ENCODE data around the gene PCNA.
A peak's percentile ranks its signal among the peaks of the same experiment; 100 is the strongest.
"Not testable (repeated sequence)": the region's sequence is repeated elsewhere in the genome, so short reads cannot be mapped to it uniquely, and the experiment has no call there.

PCNA gene

GRCh38 chr20:5100684-5101347, 18.9 kb downstream of the PCNA start:
- peak; percentile 80 for TF ChIP-seq CTCF (IDR thresholded peaks at IDR 0.05; ENCODE audit: insufficient read depth, low read depth, low read length, missing control alignments)
- H3K4me3 ChIP-seq (ENCODE audit: low read length) = no peak overlapping the region
- peak; percentile 73 for DNase-seq (ENCODE audit: low read depth)

DNA sequence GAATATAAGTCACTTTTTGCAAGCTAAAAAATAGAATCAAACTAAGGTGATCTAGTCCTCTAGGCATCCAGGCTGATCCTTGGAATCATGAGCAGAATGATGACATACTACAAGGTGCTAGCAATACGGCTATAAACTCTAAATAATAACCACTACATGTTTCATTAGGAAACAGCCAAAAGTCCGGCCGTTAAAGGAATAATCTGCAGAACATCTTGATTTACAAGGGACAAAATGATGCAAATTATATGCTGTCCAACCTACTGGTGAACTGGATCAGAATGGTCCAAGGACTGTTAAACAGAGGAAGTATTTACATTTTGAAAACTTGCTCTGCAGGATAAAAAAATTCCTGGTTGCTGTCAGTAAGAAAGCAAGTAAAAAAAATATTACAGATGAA, 19.8 kb downstream of the PCNA start:
- DNase-seq (ENCODE audit: low read depth); H3K4me3 ChIP-seq (ENCODE audit: low read length): not testable (repeated sequence)

- not testable (repeated sequence) for DNase-seq (ENCODE audit: low read depth); H3K4me3 ChIP-seq (ENCODE audit: low read length)
These were observed 20.7 kb downstream of the PCNA start for GRCh38 chr20:5099009-5099408.

- no peak overlapping the region for H3K4me3 ChIP-seq (ENCODE audit: low read length)
- DNase-seq (ENCODE audit: low read depth) = no peak
- no peak for TF ChIP-seq CTCF (IDR thresholded peaks at IDR 0.05; ENCODE audit: insufficient read depth, low read depth, low read length, missing control alignments)
These were observed 23.3 kb downstream of the PCNA start for GRCh38 chr20:5096463-5096862.

DNA sequence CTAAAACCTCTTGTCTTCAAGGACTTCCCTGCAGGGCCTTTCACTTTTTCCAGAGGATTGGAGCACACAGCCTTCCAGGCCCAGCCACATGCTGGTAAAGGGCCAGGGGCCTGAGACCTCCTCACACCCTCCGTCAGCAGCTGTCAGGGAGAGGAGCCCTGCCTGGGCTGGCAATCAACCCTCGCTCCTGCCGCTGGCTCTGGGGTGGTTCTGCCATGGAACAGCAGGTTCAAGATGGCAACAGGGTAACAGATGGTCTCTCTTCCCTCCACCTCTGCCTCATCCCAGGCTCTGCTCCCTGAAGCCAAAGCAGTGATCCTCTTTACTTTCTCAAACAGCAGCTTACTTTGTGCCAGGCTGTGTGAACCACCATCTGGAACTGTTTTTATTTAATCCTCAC, 23.8 kb downstream of the PCNA start:
- no peak for DNase-seq (ENCODE audit: low read depth)
- no peak for TF ChIP-seq CTCF (IDR thresholded peaks at IDR 0.05; ENCODE audit: insufficient read depth, low read depth, low read length, missing control alignments)
- no peak overlapping the region for H3K4me3 ChIP-seq (ENCODE audit: low read length)

DNA sequence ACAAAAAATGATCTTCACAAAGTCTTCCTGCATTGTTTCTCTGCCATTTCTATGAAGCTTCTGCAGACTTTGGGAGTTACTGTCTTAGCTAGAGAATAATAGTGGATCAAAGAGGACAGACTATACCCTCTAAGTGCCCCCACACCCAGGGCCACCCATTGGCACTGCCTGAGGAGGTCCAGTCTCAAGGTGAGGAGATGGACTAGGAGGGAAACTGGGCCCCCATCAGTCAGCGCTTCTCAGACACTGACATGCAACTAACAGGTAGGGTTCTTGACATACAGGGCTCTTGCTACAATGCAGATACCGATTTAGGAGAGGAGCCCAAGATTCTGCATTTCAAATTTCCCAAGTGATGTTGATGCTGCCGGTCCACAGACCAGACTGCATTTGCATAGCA, 24.3 kb downstream of the PCNA start:
- H3K4me3 ChIP-seq (ENCODE audit: low read length) = no peak overlapping the region
- DNase-seq (ENCODE audit: low read depth) = no peak
- TF ChIP-seq CTCF (IDR thresholded peaks at IDR 0.05; ENCODE audit: insufficient read depth, low read depth, low read length, missing control alignments) = no peak

DNA sequence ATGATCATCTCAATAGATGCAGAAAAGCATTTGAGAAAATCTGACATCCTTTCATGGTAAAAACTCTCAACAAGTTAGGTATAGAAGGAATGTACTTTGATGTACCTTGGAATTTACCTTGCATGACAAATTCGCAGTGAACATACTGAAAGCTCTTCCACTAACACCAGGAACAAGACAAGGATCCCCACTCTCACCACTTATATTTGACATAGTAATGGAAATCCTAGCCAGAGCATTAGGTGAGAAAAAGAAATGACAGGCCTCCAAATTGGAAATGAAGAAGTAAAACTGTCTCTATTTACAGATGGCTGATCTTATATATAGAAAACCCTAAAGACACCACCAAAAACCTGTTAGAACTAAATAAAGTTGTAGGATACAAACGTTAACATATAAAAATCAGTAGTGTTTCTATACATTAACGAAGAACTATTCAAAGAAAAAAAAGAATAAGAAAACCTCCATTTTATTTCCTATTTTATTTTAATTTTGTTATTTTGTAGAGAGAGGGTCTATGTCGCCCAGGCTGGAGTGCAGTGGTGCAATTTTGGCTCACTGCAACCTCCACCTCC, 26.9 kb downstream of the PCNA start:
- H3K4me3 ChIP-seq (ENCODE audit: low read length) = no peak overlapping the region
- no peak for DNase-seq (ENCODE audit: low read depth)
- no peak for TF ChIP-seq CTCF (IDR thresholded peaks at IDR 0.05; ENCODE audit: insufficient read depth, low read depth, low read length, missing control alignments)

DNA sequence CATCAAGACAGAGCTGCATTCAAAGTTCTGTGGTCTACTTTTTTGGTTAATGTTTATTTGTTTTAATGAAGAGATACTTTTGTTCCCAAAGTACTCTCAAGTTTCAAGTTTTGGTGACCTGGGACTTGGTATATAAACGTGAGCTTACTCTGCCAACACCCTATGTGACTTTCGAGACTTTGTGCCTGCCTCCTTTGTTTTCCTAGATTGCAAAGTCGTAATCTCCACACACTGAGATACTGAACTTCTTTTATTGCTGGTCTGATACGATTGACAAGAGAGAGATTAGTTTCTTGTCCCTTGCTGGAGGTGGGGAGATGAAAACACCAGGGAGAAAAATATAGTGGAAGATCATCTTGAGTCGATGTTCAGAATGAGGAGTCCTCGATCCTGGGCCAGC, 27.9 kb downstream of the PCNA start:
- H3K4me3 ChIP-seq (ENCODE audit: low read length) = no peak overlapping the region
- TF ChIP-seq CTCF (IDR thresholded peaks at IDR 0.05; ENCODE audit: insufficient read depth, low read depth, low read length, missing control alignments) = no peak
- no peak for DNase-seq (ENCODE audit: low read depth)

Data from epithelial cell of esophagus (primary cell).